ENCODE data around the gene TSPAN2.

DNA sequence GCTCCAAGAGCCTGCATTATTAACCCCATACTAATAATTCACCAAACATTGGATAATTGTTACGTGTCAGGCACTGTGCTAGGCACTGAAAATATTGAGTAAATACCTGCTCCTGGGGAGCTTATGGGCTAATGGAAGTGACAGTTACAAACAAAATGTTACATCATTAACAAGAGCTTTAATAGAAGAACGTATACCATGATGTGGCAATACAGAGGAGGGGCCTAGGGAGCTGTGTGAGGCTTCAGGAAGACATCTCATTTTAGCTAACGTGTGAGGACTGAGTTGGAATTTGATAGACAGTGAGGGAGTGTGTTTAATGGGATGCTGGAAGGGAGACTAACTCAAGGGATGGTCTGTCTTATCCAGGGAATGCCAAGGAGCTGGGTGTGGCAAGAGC lies 16.5 kb upstream of the TSPAN2 start:
- TF ChIP-seq, protein P1, sequence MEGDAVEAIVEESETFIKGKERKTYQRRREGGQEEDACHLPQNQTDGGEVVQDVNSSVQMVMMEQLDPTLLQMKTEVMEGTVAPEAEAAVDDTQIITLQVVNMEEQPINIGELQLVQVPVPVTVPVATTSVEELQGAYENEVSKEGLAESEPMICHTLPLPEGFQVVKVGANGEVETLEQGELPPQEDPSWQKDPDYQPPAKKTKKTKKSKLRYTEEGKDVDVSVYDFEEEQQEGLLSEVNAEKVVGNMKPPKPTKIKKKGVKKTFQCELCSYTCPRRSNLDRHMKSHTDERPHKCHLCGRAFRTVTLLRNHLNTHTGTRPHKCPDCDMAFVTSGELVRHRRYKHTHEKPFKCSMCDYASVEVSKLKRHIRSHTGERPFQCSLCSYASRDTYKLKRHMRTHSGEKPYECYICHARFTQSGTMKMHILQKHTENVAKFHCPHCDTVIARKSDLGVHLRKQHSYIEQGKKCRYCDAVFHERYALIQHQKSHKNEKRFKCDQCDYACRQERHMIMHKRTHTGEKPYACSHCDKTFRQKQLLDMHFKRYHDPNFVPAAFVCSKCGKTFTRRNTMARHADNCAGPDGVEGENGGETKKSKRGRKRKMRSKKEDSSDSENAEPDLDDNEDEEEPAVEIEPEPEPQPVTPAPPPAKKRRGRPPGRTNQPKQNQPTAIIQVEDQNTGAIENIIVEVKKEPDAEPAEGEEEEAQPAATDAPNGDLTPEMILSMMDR (conservative IDR thresholded peaks at IDR 0.05; ENCODE audit: low read length) = no peak
- no peak for TF ChIP-seq EZH2phosphoT487 (IDR thresholded peaks at IDR 0.05; ENCODE audit: borderline replicate concordance)
